NCI-H2081 treated with DMSO at 0.1 percent for 48 hours (cell line): ENCODE results near the gene ZNF394.

Experiments
- DNase-seq: peaks from one replicate; lab custom pipeline; 2025; lab: John Stamatoyannopoulos, UW

The ZNF394 gene

DNA sequence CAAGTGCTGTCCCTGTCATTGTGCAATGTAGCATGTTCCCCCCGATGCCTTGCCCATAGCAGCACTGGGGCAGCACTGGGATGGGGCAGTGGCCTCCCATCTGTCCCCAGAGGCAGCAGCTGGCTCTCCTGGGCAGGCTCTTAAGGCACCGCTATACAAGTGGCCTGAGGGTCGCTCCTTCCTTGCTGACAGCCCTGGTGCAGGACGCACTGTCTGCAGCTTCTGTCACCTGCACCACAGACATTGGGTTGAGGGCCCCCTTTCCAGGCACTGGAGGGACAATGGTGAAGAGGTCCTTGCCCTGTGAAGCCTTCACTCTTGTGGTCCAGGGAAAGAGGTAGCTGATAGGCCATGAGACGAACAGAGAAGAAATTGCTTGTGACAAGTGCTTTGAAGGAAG, 50.8 kb downstream of the ZNF394 start:
- DNase-seq, result no peak

DNA sequence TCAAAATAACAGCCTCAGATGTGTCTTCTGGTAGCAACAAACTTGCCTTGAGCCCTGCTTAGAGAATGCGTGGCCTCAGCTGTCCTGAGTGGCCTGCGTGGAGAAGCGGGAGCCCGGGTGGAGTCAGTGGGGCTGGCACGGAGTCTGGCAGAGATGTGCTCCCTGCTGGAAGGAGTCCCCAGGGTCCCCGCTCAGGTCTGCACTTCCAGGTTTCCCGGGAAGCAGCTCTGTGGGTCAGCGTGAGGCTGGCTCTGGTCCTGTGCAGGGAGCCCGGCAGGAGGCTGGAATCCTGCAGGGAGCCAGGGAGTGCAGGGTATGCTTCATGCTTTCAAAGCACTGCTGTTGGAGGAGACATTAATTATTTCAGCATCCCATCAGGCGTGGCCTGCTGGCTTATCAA, 51.2 kb downstream of the ZNF394 start:
- DNase-seq, result no peak

DNA sequence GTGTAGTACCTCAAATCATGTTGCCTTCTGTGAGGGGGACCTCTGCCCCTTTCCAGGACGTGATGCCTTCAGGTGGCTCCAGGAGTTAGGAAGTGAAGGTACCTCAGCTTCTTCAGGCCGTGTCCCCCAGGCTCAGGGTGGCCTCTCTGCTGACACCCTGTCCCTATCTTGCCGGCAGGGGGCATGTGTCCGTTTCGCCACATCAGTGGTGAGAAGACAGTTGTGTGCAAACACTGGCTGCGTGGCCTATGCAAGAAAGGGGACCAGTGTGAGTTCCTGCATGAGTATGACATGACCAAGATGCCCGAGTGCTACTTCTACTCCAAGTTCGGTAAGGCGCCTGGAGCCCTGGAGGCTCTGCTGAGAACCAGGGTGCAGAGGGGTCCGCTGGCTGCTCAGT, 52.1 kb downstream of the ZNF394 start:
- DNase-seq, result no peak

DNA sequence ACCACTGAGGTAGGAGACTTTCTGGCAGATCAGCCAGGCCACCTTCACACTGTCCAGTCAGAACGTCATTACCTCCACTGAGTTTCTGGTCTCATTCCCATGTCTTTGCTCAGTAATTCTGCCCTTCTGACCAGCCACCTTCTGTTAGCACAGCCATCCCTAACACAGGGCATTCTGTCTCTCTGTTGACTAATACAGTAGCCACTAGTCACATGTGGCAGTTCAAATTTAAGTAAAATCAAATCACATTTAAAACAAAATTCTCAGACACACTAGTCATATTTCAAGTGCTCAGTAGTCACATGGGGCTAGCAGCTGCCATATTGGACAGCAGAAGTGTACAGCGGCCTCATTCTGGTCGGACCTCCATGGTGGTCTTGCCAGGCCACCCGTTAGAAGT, 54.0 kb downstream of the ZNF394 start:
- no peak for DNase-seq
